WTC11 (cell line): Measurements from ENCODE around the gene THBS3.

Source experiments
- ATF3 ChIP-seq: sonication (generic); formaldehyde crosslinking; conservative IDR thresholded peaks from 2 replicates; pipeline ENCODE4 v1.8.1; 2022; ENCODE audit warnings: mild to moderate bottlenecking, missing genetic modification reagents
- CTCF ChIP-seq: fragments of 200-600 bp; IDR thresholded peaks from 2 replicates; pipeline ENCODE4 v1.8.0; 2022; ENCODE audit warnings: antibody characterized with exemption
- GABPB1 ChIP-seq: sonication (generic); formaldehyde crosslinking; IDR thresholded peaks from 2 replicates; pipeline ENCODE4 v1.8.1; 2023; ENCODE audit warnings: mild to moderate bottlenecking, missing genetic modification reagents
- KAT7 ChIP-seq: sonication (generic); formaldehyde crosslinking; IDR thresholded peaks from 2 replicates; pipeline ENCODE4 v1.8.1; 2023; ENCODE audit warnings: missing genetic modification reagents, mild to moderate bottlenecking, borderline replicate concordance
- NR2C2 ChIP-seq: sonication (generic); formaldehyde crosslinking; IDR thresholded peaks from 2 replicates; pipeline ENCODE4 v1.8.0; 2022; ENCODE audit warnings: mild to moderate bottlenecking, missing genetic modification reagents
- SP1 ChIP-seq: sonication (generic); formaldehyde crosslinking; conservative IDR thresholded peaks from 2 replicates; pipeline ENCODE4 v1.8.1; 2022; ENCODE audit warnings: missing genetic modification reagents
- USF2 ChIP-seq: sonication (generic); formaldehyde crosslinking; IDR thresholded peaks from 2 replicates; pipeline ENCODE4 v1.8.1; 2023; ENCODE audit warnings: mild to moderate bottlenecking, missing genetic modification reagents, moderate library complexity
- ZBTB43 ChIP-seq: sonication (generic); formaldehyde crosslinking; IDR thresholded peaks from 2 replicates; pipeline ENCODE4 v1.8.1; 2023; ENCODE audit warnings: mild to moderate bottlenecking, missing genetic modification reagents
- ZNF138 ChIP-seq: sonication (generic); formaldehyde crosslinking; conservative IDR thresholded peaks from 2 replicates; pipeline ENCODE4 v1.8.1; 2022; ENCODE audit warnings: mild to moderate bottlenecking, moderate library complexity, missing genetic modification reagents

GRCh38 chr1:155205035-155205434 lies 2.7 kb downstream of the THBS3 start:
- TF ChIP-seq ZNF138 (CRISPR knock-in tag) (no peak), NR2C2 (CRISPR knock-in tag) (no peak), GABPB1 (no peak), SP1 (no peak), KAT7 (CRISPR knock-in tag) (no peak), ZBTB43 (no peak), CTCF (no peak), USF2 (CRISPR knock-in tag) (no peak), ATF3 (CRISPR knock-in tag) (no peak)
